HCT116 (cell line): ENCODE results near the gene CLEC16A. TPM values are rescaled to one million over a fixed set of nuclear protein-coding genes. Genes with fewer than 3 reads are reported as not detected.

Source experiments
- ATAC-seq: fragments of 200-7000 bp; cut with Tn5 transposase; 2 replicates; pipeline ENCODE4 v1.9.1; 2020; ENCODE audit warnings: mild to moderate bottlenecking, moderate library complexity
- BruUV-seq: library from RNA; stranded (reverse); fragments of 400-500 nt; replicated peaks from 2 replicates; lab custom pipeline; 2021; lab: Mats Ljungman, UMichigan
- CTCF ChIA-PET: fragments of 300-600 bp; sonication (Branson Sonifier 250); formaldehyde crosslinking; loops from one replicate; lab custom pipeline; 2021; ENCODE audit warnings: antibody characterized with exemption; lab: Charles Lee
- POLR2A ChIA-PET: fragments of 300-600, 350-600 bp; sonication (Branson Sonifier 250); formaldehyde crosslinking; loops from one replicate; lab custom pipeline; 2021; ENCODE audit warnings: antibody characterized with exemption; lab: Charles Lee
- RAD21 ChIA-PET, 2 experiments: fragments of 300-600 bp; sonication (Branson Sonifier 250); formaldehyde crosslinking; loops; one replicate each; lab custom pipeline; 2023; ENCODE audit warnings: low total read pairs in 2 of 2; ENCODE audit not compliant: uncharacterized antibody in 2 of 2, unreplicated experiment in 2 of 2, low non-redundant PET in 1 of 2; lab: Charles Lee
- DNase-seq: peaks from one replicate; pipeline ENCODE4 v3.0.0-alpha.2; 2010; ENCODE audit warnings: low read depth, low spot score
- H2AFZ ChIP-seq: fragments of 200-600 bp; shearing (Covaris generic), sonication (generic); 2 replicates; pipeline ENCODE4 v1.6.1; 2017; ENCODE audit warnings: low read depth, mixed run types, mixed read lengths, antibody characterized with exemption, low read length; ENCODE audit not compliant: poor library complexity, severe bottlenecking
- H3K27ac ChIP-seq: 2 replicates; pipeline ENCODE4 v1.5.1; 2012; ENCODE audit warnings: low read depth, low read length
- H3K27me3 ChIP-seq: fragments of 200-600 bp; sonication (generic); 2 replicates; pipeline ENCODE4 v1.6.1; 2016; ENCODE audit warnings: mixed run types, low read length, mixed read lengths; ENCODE audit not compliant: insufficient read depth
- H3K36me3 ChIP-seq, 2 experiments: fragments of 200-500 bp in 1 of 2; fragments of 200-600 bp in 1 of 2; sonication (Bioruptor generic) in 1 of 2; sonication (generic) in 1 of 2; 2 replicates each; pipeline versions ENCODE4 v1.5.1 to v1.6.1; 2014 to 2016; ENCODE audit warnings: low read length in 2 of 2, inconsistent platforms in 1 of 2, mixed read lengths in 1 of 2, mixed run types in 1 of 2; ENCODE audit not compliant: insufficient read depth in 2 of 2, control insufficient read depth in 1 of 2
- H3K4me1 ChIP-seq, 2 experiments: fragments of 200-600 bp in 1 of 2; sonication (generic) in 1 of 2; 2 replicates each; pipeline versions ENCODE4 v1.5.1 to v1.6.1; 2012 to 2017; ENCODE audit warnings: low read length in 2 of 2, inconsistent platforms in 1 of 2, mild to moderate bottlenecking in 1 of 2, mixed read lengths in 1 of 2, mixed run types in 1 of 2, moderate library complexity in 1 of 2; ENCODE audit not compliant: insufficient read depth in 2 of 2, control insufficient read depth in 1 of 2
- H3K4me2 ChIP-seq: fragments of 200-600 bp; sonication (generic); 2 replicates; pipeline ENCODE4 v1.6.1; 2017; ENCODE audit warnings: mixed run types, low read length, mixed read lengths
- H3K4me3 ChIP-seq, 2 experiments: fragments of 200-600 bp in 1 of 2; sonication (generic) in 1 of 2; replicated peaks in 1 of 2; 2 replicates each; pipeline ENCODE4 v1.5.1; 2011 to 2016; ENCODE audit warnings: low read length in 2 of 2, control low read depth in 1 of 2, low read depth in 1 of 2, mild to moderate bottlenecking in 1 of 2, mixed read lengths in 1 of 2, mixed run types in 1 of 2
- H3K79me2 ChIP-seq: fragments of 200-600 bp; sonication (generic); 2 replicates; pipeline ENCODE4 v1.6.1; 2017; ENCODE audit warnings: mild to moderate bottlenecking, mixed run types, low read length, moderate library complexity, mixed read lengths; ENCODE audit not compliant: insufficient read depth
- H3K9ac ChIP-seq: fragments of 200-600 bp; sonication (generic); 2 replicates; pipeline ENCODE4 v1.6.1; 2016; ENCODE audit warnings: low read length, mixed read lengths
- H3K9me2 ChIP-seq: fragments of 200-600 bp; sonication (generic), shearing (Covaris generic); 2 replicates; pipeline ENCODE4 v1.6.1; 2017; ENCODE audit warnings: mixed run types, mild to moderate bottlenecking, moderate library complexity; ENCODE audit not compliant: insufficient read depth
- H3K9me3 ChIP-seq, 2 experiments: fragments of 200-500 bp in 1 of 2; fragments of 200-600 bp in 1 of 2; sonication (Bioruptor generic) in 1 of 2; sonication (generic) in 1 of 2; 2 replicates each; pipeline ENCODE4 v1.6.1; 2014 to 2017; ENCODE audit warnings: low read length in 2 of 2, mixed read lengths in 2 of 2, inconsistent platforms in 1 of 2, low read depth in 1 of 2, mild to moderate bottlenecking in 1 of 2, mixed run types in 1 of 2, moderate library complexity in 1 of 2; ENCODE audit not compliant: control insufficient read depth in 1 of 2, insufficient read depth in 1 of 2
- H4K20me1 ChIP-seq: fragments of 200-600 bp; sonication (generic), shearing (Covaris generic); 2 replicates; pipeline ENCODE4 v1.6.1; 2017; ENCODE audit warnings: mixed run types, mild to moderate bottlenecking, moderate library complexity; ENCODE audit not compliant: insufficient read depth
- ATF3 ChIP-seq: IDR thresholded peaks from 2 replicates; pipeline ENCODE4 v1.6.1; 2012
- CEBPB ChIP-seq: IDR thresholded peaks from 2 replicates; pipeline ENCODE4 v1.6.1; 2012; ENCODE audit warnings: low read depth
- CTCF ChIP-seq, 3 experiments: fragments of 200-600 bp in 1 of 3; sonication (generic) in 1 of 3; IDR thresholded peaks in 2 of 3; conservative IDR thresholded peaks in 1 of 3; 2 replicates each; pipeline ENCODE4 v1.5.1; 2012 to 2017; ENCODE audit warnings: low read depth in 2 of 3, low read length in 2 of 3, antibody characterized with exemption in 1 of 3, borderline replicate concordance in 1 of 3, control low read depth in 1 of 3, mild to moderate bottlenecking in 1 of 3, mixed read lengths in 1 of 3, mixed run types in 1 of 3, moderate library complexity in 1 of 3; ENCODE audit not compliant: insufficient read depth in 1 of 3
- EGR1 ChIP-seq: IDR thresholded peaks from 2 replicates; pipeline ENCODE4 v1.6.1; 2012; ENCODE audit warnings: low read depth
- ELF1 ChIP-seq: IDR thresholded peaks from 2 replicates; pipeline ENCODE4 v1.6.1; 2012; ENCODE audit warnings: low read depth, borderline replicate concordance
- EZH2 ChIP-seq: fragments of 200-600 bp; sonication (generic); IDR thresholded peaks from 2 replicates; pipeline ENCODE4 v1.6.1; 2017; ENCODE audit warnings: antibody characterized with exemption, mixed run types
- EZH2phosphoT487 ChIP-seq: fragments of 200-600 bp; IDR thresholded peaks from 2 replicates; pipeline ENCODE4 v1.6.1; 2018; ENCODE audit warnings: antibody characterized with exemption, borderline replicate concordance
- FOSL1 ChIP-seq: IDR thresholded peaks from 2 replicates; pipeline ENCODE4 v1.6.1; 2012; ENCODE audit warnings: low read depth
- JUND ChIP-seq: IDR thresholded peaks from 2 replicates; pipeline ENCODE4 v1.6.1; 2012
- MAX ChIP-seq: IDR thresholded peaks from 2 replicates; pipeline ENCODE4 v1.6.1; 2012
- POLR2A ChIP-seq: IDR thresholded peaks from 2 replicates; pipeline ENCODE4 v1.7.0; 2011; ENCODE audit warnings: borderline replicate concordance; ENCODE audit not compliant: insufficient read depth, insufficient read length; ENCODE audit errors: extremely low read depth
- POLR2AphosphoS5 ChIP-seq: IDR thresholded peaks from 2 replicates; pipeline ENCODE4 v1.6.1; 2011; ENCODE audit warnings: mild to moderate bottlenecking, low read depth, low read length, moderate library complexity
- REST ChIP-seq: IDR thresholded peaks from 2 replicates; pipeline ENCODE4 v1.6.1; 2012; ENCODE audit warnings: low read depth
- SP1 ChIP-seq: IDR thresholded peaks from 2 replicates; pipeline ENCODE4 v1.6.1; 2012; ENCODE audit warnings: low read depth
- SRF ChIP-seq: IDR thresholded peaks from 2 replicates; pipeline ENCODE4 v1.6.1; 2012; ENCODE audit warnings: low read depth
- TCF7L2 ChIP-seq: IDR thresholded peaks from 2 replicates; pipeline ENCODE4 v1.7.0; 2011; ENCODE audit warnings: borderline replicate concordance, inconsistent platforms; ENCODE audit not compliant: insufficient read depth, insufficient read length; ENCODE audit errors: extremely low read depth
- ZBTB33 ChIP-seq: IDR thresholded peaks from 2 replicates; pipeline ENCODE4 v1.6.1; 2011; ENCODE audit warnings: mild to moderate bottlenecking, low read length, moderate library complexity; ENCODE audit not compliant: insufficient replicate concordance; ENCODE audit errors: extremely low read depth
- ZFX ChIP-seq: fragments of 450-650 bp; IDR thresholded peaks from 2 replicates; pipeline ENCODE4 v1.6.1; 2017
- intact Hi-C: fragments of 100-400 bp; cut with micrococcal nuclease; formaldehyde crosslinking; loops from 2 replicates; pipeline ENCODE4 v1.10.0; 2022
- total RNA-seq: library from RNA; stranded (reverse); gene quantifications from one replicate; pipeline ENCODE4 v1.2.1, GENCODE V29; 2021; ENCODE audit not compliant: unreplicated experiment

The CLEC16A gene
- total RNA-seq, 1 experiment from 2014 or later: 18.0 TPM

- POLR2A ChIA-PET: interaction anchor here (0.7 kb wide), 1 partner anchor 20 kb away, joined by 3 read pairs; no protein-coding TSS in a partner anchor
- intact Hi-C loops: no loop called here
- no peak for DNase-seq
- BruUV-seq: no TSS peak
- peaks cover 0 to 7% of the 10 kb centered on the region in 2 experiments; a peak in 1 of 4 replicates for H3K4me1 ChIP-seq
- no peak overlapping the region for H3K4me3 ChIP-seq
- TF ChIP-seq CEBPB (no peak), SRF (no peak), FOSL1 (no peak), ZBTB33 (no peak), POLR2AphosphoS5 (no peak), CTCF (IDR thresholded peaks at IDR 0.05 in 2 of 3, conservative IDR thresholded peaks at IDR 0.05 in 1 of 3; ENCODE audit: borderline replicate concordance in 1 of 3, insufficient read depth in 1 of 3, low read depth in 2 of 3, low read length in 2 of 3) (no peak), MAX (no peak), POLR2A (no peak), JUND (no peak), ELF1 (no peak), REST (no peak), EZH2phosphoT487 (no peak), EZH2 (no peak), TCF7L2 (no peak), ATF3 (no peak), EGR1 (no peak), ZFX (no peak), SP1 (no peak)
- H4K20me1 ChIP-seq: no peaks in the 10 kb centered on the region
- H3K27ac ChIP-seq: no peak overlapping the region
- H3K9me2 ChIP-seq: no peaks in the 10 kb centered on the region
- no peak overlapping the region for H3K9ac ChIP-seq
- RAD21 ChIA-PET: interaction anchor here in 1 of 2 experiments (0.7 kb wide), 1 partner anchor 57 kb away, joined by 4 read pairs; no protein-coding TSS in a partner anchor
- no peaks in the 10 kb centered on the region for H3K27me3 ChIP-seq
- CTCF ChIA-PET: no interaction called here
- H3K36me3 ChIP-seq: 0 out of 4 replicates have a peak, but pooled peaks cover 0 to 3% of the 10 kb centered on the region in 2 experiments
- no peak overlapping the region for H3K4me2 ChIP-seq
- no peak overlapping the region for H2AFZ ChIP-seq
- ATAC-seq: no peak
- no peaks in the 10 kb centered on the region for H3K9me3 ChIP-seq
- H3K79me2 ChIP-seq: no peaks in the 10 kb centered on the region
Observed at GRCh38 chr16:11121914-11122692, 177.7 kb downstream of the CLEC16A start.
